H9 (cell line): ENCODE results near the gene TSPAN5. TPM values are rescaled to one million over a fixed set of nuclear protein-coding genes. Genes with fewer than 3 reads are reported as not detected.

Source experiments
- DNase-seq: peaks from one replicate; pipeline ENCODE4 v3.0.0-alpha.2; 2017
- H2AFZ ChIP-seq: one replicate; pipeline ENCODE4 v1.6.1; 2013; ENCODE audit warnings: mild to moderate bottlenecking, low read length, control low read depth, moderate library complexity
- H2AK5ac ChIP-seq: 2 replicates; pipeline ENCODE4 v1.6.1; 2013; ENCODE audit warnings: low read length, control low read depth, mixed read lengths; ENCODE audit not compliant: insufficient read length
- H2BK120ac ChIP-seq: one replicate; pipeline ENCODE4 v1.6.1; 2013; ENCODE audit warnings: low read depth, mild to moderate bottlenecking, low read length, control low read depth, inconsistent platforms; ENCODE audit not compliant: poor library complexity, severe bottlenecking
- H2BK12ac ChIP-seq: 2 replicates; pipeline ENCODE4 v1.6.1; 2013; ENCODE audit warnings: low read length, control low read depth, mixed read lengths, low read depth; ENCODE audit not compliant: insufficient read length
- H2BK15ac ChIP-seq: 2 replicates; pipeline ENCODE4 v1.6.1; 2013; ENCODE audit warnings: low read depth, low read length, control low read depth
- H2BK20ac ChIP-seq: one replicate; pipeline ENCODE4 v1.6.1; 2013; ENCODE audit warnings: low read depth, mild to moderate bottlenecking, low read length, control low read depth, inconsistent platforms; ENCODE audit not compliant: poor library complexity, severe bottlenecking
- H2BK5ac ChIP-seq: 2 replicates; pipeline ENCODE4 v1.6.1; 2013; ENCODE audit warnings: low read length, control low read depth, mixed read lengths; ENCODE audit not compliant: insufficient read length
- H3K14ac ChIP-seq: 2 replicates; pipeline ENCODE4 v1.6.1; 2013; ENCODE audit warnings: low read length, control low read depth; ENCODE audit not compliant: insufficient read depth
- H3K18ac ChIP-seq: 2 replicates; pipeline ENCODE4 v1.6.1; 2013; ENCODE audit warnings: low read depth, mild to moderate bottlenecking, mixed read lengths, low read length, control low read depth; ENCODE audit not compliant: insufficient read length
- H3K23ac ChIP-seq: 2 replicates; pipeline ENCODE4 v1.6.1; 2013; ENCODE audit warnings: low read length, control low read depth, mixed read lengths, low read depth; ENCODE audit not compliant: insufficient read length
- H3K23me2 ChIP-seq: 2 replicates; pipeline ENCODE4 v1.6.1; 2013; ENCODE audit warnings: low read depth, mild to moderate bottlenecking, mixed read lengths, low read length, control low read depth; ENCODE audit not compliant: insufficient read length, poor library complexity, severe bottlenecking
- H3K27ac ChIP-seq: 2 replicates; pipeline ENCODE4 v1.5.1; 2013; ENCODE audit warnings: low read length, control low read depth, mixed read lengths, low read depth; ENCODE audit not compliant: insufficient read length
- H3K27me3 ChIP-seq: 2 replicates; pipeline ENCODE4 v1.6.1; 2013; ENCODE audit warnings: low read length, control low read depth, inconsistent platforms; ENCODE audit not compliant: insufficient read depth
- H3K4ac ChIP-seq: 2 replicates; pipeline ENCODE4 v1.6.1; 2013; ENCODE audit warnings: low read depth, mild to moderate bottlenecking, control low read depth, inconsistent platforms, low read length, moderate library complexity
- H3K4me1 ChIP-seq: 2 replicates; pipeline ENCODE4 v1.6.1; 2013; ENCODE audit warnings: low read length, control low read depth, inconsistent platforms; ENCODE audit not compliant: insufficient read depth
- H3K4me2 ChIP-seq: 2 replicates; pipeline ENCODE4 v1.6.1; 2013; ENCODE audit warnings: low read length, control low read depth, mixed read lengths; ENCODE audit not compliant: insufficient read length, insufficient read depth
- H3K56ac ChIP-seq: 2 replicates; pipeline ENCODE4 v1.6.1; 2013; ENCODE audit warnings: low read depth, mild to moderate bottlenecking, mixed read lengths, low read length, control low read depth; ENCODE audit not compliant: insufficient read length
- H3K79me1 ChIP-seq: 2 replicates; pipeline ENCODE4 v1.6.1; 2013; ENCODE audit warnings: low read depth, mild to moderate bottlenecking, moderate library complexity, low read length, control low read depth, inconsistent platforms; ENCODE audit not compliant: insufficient read depth, poor library complexity, severe bottlenecking
- H3K79me2 ChIP-seq: 2 replicates; pipeline ENCODE4 v1.6.1; 2013; ENCODE audit warnings: low read length, control low read depth, inconsistent platforms; ENCODE audit not compliant: insufficient read depth
- H3K9ac ChIP-seq: 2 replicates; pipeline ENCODE4 v1.6.1; 2013; ENCODE audit warnings: low read length, control low read depth, mixed read lengths; ENCODE audit not compliant: insufficient read length; ENCODE audit errors: extremely low read depth
- H3K9me3 ChIP-seq: one replicate; pipeline ENCODE4 v1.6.1; 2013; ENCODE audit warnings: low read depth, low read length, inconsistent platforms; ENCODE audit not compliant: control insufficient read depth
- H3T11ph ChIP-seq: one replicate; pipeline ENCODE4 v1.6.1; 2013; ENCODE audit warnings: mild to moderate bottlenecking, low read length, control low read depth, inconsistent platforms
- H4K20me1 ChIP-seq: one replicate; pipeline ENCODE4 v1.6.1; 2013; ENCODE audit not compliant: control insufficient read depth, insufficient read length, insufficient read depth
- H4K5ac ChIP-seq: 2 replicates; pipeline ENCODE4 v1.6.1; 2013; ENCODE audit warnings: low read depth, mild to moderate bottlenecking, mixed read lengths, low read length, control low read depth; ENCODE audit not compliant: insufficient read length
- H4K8ac ChIP-seq: replicated peaks from 2 replicates; pipeline ENCODE4 v1.6.1; 2013; ENCODE audit warnings: low read length, control low read depth, mixed read lengths, low read depth; ENCODE audit not compliant: insufficient read length
- H4K91ac ChIP-seq: 2 replicates; pipeline ENCODE4 v1.6.1; 2013; ENCODE audit warnings: low read depth, mild to moderate bottlenecking, moderate library complexity, mixed read lengths, low read length, control low read depth; ENCODE audit not compliant: insufficient read length
- H3K27ac Mint-ChIP-seq, 3 experiments: 2 replicates in 2 of 3; 3 replicates in 1 of 3; pipeline ENCODE4 v1.8.0; 2020 to 2021; ENCODE audit warnings: mixed read lengths in 3 of 3, mild to moderate bottlenecking in 1 of 3, moderate library complexity in 1 of 3
- H3K27me3 Mint-ChIP-seq: 2 replicates; pipeline ENCODE4 v1.8.0; 2021; ENCODE audit warnings: low read depth, mild to moderate bottlenecking, moderate library complexity, mixed read lengths
- H3K36me3 Mint-ChIP-seq, 3 experiments: 2 replicates in 2 of 3; 3 replicates in 1 of 3; pipeline ENCODE4 v1.8.0; 2020 to 2021; ENCODE audit warnings: low read depth in 3 of 3, mixed read lengths in 3 of 3; ENCODE audit not compliant: insufficient read depth in 1 of 3
- H3K4me1 Mint-ChIP-seq, 2 experiments: 2 replicates each; pipeline ENCODE4 v1.8.0; 2020; ENCODE audit warnings: mixed read lengths in 2 of 2
- H3K4me3 Mint-ChIP-seq, 2 experiments: 2 replicates in 1 of 2; 3 replicates in 1 of 2; pipeline ENCODE4 v1.8.0; 2020 to 2021; ENCODE audit warnings: mild to moderate bottlenecking in 2 of 2, mixed read lengths in 2 of 2, moderate library complexity in 1 of 2
- H3K9me3 Mint-ChIP-seq, 2 experiments: 2 replicates in 1 of 2; 3 replicates in 1 of 2; pipeline ENCODE4 v1.8.0; 2020; ENCODE audit warnings: mild to moderate bottlenecking in 2 of 2, mixed read lengths in 2 of 2, moderate library complexity in 1 of 2
- WGBS: extraction: QIAGEN DNeasy Blood & Tissue Kit; methylation state at CpG from one replicate; pipeline ENCODE4 v1.1.7; 2013; ENCODE audit warnings: missing lambda C conversion rate, low lambda C conversion rate, mixed read lengths; ENCODE audit not compliant: insufficient read length; ENCODE audit errors: extremely low coverage; 5-methylcytosine and 5-hydroxymethylcytosine counted together
- total RNA-seq: library from RNA; stranded (reverse); gene quantifications from 2 replicates; pipeline ENCODE4 v1.2.1, GENCODE V29; 2021
- TF ChIP-seq, protein P1 (sequence below): fragments of 200-600 bp; sonication (generic); conservative IDR thresholded peaks from 3 replicates; pipeline ENCODE4 v1.8.0; 2021; ENCODE audit warnings: antibody characterized with exemption, mild to moderate bottlenecking

Gene TSPAN5
- total RNA-seq, 1 experiment from 2014 or later, result 7.0 TPM

DNA sequence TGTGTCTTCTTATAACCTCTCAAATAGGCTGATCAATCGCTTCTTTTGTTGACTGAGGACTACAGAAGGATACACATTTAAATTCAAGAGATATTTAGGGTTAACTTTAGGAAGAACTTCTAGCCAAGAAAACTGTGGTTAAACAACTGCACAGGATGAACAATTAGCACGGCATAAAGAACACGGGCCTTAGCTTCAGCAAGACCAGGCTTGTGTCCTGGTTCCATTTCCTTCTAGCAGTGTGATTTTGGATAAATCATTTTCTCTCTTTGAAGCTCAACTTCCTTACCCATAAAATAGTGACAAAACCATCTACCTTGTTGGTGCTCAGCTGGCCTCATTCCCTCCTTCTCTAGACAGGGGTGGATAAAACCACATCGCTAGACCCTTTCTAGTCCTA lies 117.6 kb downstream of the TSPAN5 start:
- Histone ChIP-seq H4K8ac (no peak overlapping the region), H3K4ac (no peak overlapping the region), H3K9ac (no peak overlapping the region), H3K79me1 (no peaks in the 10 kb centered on the region), H3K4me1 (peaks cover 5% of the 10 kb centered on the region; the same call in 1 of the 2 replicates), H3T11ph (no peak overlapping the region), H3K14ac (no peak overlapping the region), H3K23me2 (no peaks in the 10 kb centered on the region), H4K20me1 (no peaks in the 10 kb centered on the region), H2BK120ac (no peak overlapping the region), H3K27ac (no peak overlapping the region), H2BK15ac (no peak overlapping the region), H3K56ac (no peak overlapping the region), H3K23ac (no peak overlapping the region), H4K91ac (no peak overlapping the region), H2BK20ac (no peak overlapping the region), H3K79me2 (no peaks in the 10 kb centered on the region), H4K5ac (no peak overlapping the region), H2AK5ac (no peak overlapping the region), H3K18ac (no peak overlapping the region), H3K4me2 (no peak overlapping the region), H2BK12ac (no peak overlapping the region), H2AFZ (no peak overlapping the region), H3K9me3 (no peaks in the 10 kb centered on the region), H2BK5ac (no peak overlapping the region), H3K27me3 (no peaks in the 10 kb centered on the region)
- WGBS, result no CpG with 5 or more reads among the region's 4 CpGs
- H3K36me3 Mint-ChIP-seq, result peaks cover 2 to 7% (median 5%) of the 10 kb centered on the region in 3 experiments; a peak in 4 of 7 replicates
- no peak overlapping the region for H3K27ac Mint-ChIP-seq
- DNase-seq, result no peak
- peaks cover 2% of the 10 kb centered on the region; the same call in 1 of the 2 replicates for H3K27me3 Mint-ChIP-seq
- TF ChIP-seq, protein P1, sequence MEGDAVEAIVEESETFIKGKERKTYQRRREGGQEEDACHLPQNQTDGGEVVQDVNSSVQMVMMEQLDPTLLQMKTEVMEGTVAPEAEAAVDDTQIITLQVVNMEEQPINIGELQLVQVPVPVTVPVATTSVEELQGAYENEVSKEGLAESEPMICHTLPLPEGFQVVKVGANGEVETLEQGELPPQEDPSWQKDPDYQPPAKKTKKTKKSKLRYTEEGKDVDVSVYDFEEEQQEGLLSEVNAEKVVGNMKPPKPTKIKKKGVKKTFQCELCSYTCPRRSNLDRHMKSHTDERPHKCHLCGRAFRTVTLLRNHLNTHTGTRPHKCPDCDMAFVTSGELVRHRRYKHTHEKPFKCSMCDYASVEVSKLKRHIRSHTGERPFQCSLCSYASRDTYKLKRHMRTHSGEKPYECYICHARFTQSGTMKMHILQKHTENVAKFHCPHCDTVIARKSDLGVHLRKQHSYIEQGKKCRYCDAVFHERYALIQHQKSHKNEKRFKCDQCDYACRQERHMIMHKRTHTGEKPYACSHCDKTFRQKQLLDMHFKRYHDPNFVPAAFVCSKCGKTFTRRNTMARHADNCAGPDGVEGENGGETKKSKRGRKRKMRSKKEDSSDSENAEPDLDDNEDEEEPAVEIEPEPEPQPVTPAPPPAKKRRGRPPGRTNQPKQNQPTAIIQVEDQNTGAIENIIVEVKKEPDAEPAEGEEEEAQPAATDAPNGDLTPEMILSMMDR, result no peak
- H3K9me3 Mint-ChIP-seq, result peaks cover 0 to 2% of the 10 kb centered on the region in 2 experiments; a peak in 2 of 5 replicates
- no peak overlapping the region for H3K4me3 Mint-ChIP-seq
- peaks cover 12 to 23% of the 10 kb centered on the region in 2 experiments for H3K4me1 Mint-ChIP-seq
